ENCODE data around the gene SERPINF2.
"Not testable (repeated sequence)": the region's sequence is repeated elsewhere in the genome, so short reads cannot be mapped to it uniquely, and the experiment has no call there.

The SERPINF2 gene

DNA sequence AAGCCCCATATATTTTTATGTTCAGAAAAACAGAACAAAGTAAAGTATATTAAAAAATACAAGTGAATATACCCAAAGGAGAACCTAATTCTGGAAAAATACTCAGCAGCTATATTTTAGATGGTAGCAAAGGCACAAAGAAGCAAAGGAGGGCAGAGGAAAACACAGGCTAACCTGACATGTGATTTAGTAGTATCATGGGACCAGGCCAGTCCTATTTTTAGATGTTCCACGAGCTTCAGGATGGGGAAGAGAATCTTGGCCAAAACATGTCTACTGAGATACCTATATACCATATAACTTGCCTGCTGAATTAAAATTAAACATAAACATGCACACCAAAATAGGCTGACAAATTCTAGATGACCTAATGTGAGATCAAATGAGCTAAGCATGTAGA is 54.1 kb downstream of the SERPINF2 start:
- DNase-seq: peak; percentile 27

DNA sequence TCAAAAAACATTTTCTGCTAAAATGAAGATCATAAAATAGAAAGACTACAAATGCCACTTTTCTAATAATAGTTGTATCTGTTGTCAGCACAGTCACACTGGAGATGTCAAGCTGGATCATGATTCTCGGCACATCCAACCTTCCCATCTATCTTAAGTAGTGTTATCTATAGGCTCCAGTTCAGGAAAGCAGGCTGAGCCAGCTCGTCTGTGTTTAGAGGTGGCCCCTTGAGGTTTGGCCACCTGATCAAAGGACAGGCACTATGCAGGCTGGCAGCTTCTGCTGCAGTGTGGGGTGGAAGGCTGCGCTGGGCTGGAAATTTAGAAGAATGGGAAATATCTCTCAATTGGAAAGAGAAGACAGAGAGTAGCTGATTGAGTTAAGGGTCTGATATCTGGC is 54.7 kb downstream of the SERPINF2 start:
- DNase-seq: no peak

DNA sequence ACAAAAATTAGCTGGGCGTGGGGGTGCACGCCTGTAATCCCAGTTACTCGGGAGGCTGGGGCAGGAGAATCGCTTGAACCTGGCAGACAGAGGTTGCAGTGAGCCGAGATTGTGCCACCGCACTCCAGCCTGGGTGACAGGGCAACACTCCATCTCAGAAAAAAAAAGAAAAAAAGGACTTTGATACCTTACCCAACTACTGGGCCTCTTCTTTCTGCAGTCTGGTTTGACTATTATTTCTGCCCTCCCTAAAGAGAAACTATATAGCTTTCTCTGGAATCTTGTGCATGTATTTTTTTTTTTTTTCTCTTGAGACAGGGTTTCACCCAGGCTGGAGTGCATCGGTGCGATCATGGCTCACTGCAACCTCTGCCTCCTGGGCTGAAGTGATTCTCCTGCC is 55.2 kb downstream of the SERPINF2 start:
- not testable (repeated sequence) for DNase-seq

DNA sequence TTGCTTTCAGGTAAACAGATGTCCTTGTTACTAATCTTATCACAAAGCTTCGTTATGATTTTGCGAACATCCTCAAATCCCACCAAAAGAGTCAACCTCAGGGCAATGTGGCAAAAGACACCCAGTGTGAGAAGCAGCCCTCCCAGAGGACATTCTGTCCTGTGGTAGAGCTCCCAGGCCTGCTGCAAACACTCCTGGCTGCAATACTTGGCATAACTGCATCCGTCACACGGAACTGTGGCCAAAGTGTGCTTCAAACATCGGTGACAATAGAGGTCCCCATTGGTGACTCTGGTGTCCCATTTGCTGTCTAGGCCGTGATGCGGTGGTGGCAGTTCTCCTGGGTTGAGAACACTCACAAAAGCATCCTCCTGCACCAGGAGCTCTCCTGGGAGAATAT is 57.6 kb downstream of the SERPINF2 start:
- DNase-seq: no peak

DNA sequence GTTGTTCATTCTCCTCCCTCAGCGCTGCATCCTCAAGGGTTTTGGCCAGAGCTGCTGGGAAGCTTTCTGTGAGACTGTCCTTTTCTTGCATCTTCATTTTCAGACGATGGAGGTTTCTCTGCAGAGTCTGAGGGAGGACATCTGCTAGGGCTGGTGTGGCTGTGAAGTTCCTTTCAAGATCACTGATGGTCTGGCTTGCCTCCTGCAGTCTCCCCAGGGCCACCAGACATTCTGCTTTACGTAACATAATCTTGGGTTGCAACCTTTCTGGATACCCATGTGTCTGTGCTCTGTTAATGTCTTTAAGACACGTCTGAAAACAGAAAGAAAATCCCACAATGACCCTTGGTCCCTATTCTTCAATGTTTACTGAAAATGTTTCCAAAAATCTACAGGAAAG is 58.0 kb downstream of the SERPINF2 start:
- DNase-seq: peak; percentile 28

DNA sequence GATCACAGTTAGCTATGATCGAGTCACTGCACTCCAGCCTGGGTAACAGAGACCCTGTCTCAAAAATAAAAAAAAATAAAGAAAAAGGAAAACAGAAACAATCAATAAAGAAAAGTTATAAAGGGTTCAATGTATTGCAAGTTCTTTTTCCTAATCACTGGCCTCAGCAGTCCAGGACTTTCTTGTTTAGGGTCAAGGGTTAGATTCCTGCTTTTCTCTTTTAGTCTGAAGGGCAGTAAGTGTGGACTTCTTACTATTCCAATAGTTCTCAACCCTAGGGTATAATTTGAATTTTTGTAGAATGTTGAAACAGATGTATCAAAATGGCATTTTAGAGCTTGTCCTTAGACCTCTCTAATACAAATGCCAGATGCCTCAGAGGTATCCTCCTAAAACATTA is 59.8 kb downstream of the SERPINF2 start:
- DNase-seq: no peak

DNA sequence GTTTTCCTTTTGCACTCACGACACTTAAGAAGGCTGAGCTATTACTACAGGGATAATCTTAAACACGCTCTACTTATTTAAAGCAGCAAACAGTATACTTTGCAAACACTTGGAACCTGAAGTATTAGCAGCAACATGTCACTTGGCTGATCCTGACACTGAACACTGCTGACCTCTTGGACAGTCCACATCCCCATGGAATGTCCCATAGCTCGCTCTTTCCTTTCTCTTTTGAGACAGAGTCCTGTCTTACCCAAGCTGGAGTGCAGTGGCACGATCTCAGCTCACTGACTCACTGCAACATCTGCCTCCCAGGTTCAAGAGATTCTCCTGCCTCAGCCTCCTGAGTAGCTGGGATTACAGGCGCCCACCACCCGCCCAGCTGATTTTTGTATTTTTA is 60.6 kb downstream of the SERPINF2 start:
- DNase-seq: no peak

Data from femur (tissue), 1 donor.